Right kidney (tissue), 1 donor: ENCODE measurements around the gene CXXC5.

ENCODE experiments used
- DNase-seq: peaks from one replicate; pipeline ENCODE4 v3.0.0-alpha.2; 2016

CXXC5 gene

DNA sequence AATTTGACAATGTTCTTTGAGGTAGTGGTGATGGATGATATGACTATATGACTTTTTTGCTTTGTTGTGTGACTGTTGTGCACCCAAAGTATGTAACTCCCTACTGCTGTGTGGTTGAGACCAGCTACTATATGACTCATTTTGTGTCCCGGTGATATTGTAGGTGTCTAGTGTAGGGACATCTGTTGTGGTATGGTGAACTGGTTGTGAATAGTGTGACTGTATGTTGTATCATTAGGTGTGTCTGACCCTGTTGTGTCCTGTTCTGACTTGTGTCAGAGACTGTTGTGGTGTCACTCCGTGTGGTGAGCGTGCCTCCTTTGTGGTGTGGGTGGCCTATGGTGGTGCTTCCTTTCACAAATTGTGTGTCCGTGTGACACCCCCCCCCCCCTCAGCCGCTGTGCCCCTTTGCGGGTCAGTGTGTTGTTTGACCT, 11.2 kb upstream of the CXXC5 start:
- DNase-seq, result no peak

DNA sequence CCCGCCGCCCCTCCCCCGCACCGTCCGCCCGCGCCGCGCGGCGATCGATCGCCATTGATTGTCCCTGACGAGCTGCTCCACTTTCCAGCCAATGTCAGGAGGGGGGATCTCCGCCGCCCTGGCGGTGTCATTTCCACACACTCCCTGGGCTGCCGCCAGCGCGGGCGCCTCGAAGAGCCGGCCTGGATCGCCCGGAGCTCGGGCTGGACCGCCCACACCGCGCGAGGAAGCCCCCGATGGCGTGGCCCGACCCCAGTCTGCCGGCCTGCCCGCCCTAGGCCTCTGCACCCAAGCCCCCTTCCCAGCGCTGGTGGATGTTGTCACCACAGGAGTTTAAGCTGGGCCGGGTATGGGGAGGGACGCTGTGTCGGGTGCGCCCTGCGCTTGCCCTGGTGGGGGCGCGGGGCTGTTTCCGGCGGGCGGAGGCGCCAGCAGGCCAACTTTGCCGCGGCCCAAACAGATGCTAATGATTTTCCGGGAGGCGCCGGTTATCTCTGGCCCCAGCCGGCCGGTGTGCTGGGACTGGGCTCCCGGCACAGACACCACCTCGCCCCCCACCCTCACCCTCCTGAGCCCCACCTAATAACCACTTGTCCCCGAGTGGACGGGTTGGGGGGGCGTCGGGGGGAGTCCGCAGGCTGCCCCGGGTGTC, 10.6 kb upstream of the CXXC5 start:
- peak; percentile 86 for DNase-seq

DNA sequence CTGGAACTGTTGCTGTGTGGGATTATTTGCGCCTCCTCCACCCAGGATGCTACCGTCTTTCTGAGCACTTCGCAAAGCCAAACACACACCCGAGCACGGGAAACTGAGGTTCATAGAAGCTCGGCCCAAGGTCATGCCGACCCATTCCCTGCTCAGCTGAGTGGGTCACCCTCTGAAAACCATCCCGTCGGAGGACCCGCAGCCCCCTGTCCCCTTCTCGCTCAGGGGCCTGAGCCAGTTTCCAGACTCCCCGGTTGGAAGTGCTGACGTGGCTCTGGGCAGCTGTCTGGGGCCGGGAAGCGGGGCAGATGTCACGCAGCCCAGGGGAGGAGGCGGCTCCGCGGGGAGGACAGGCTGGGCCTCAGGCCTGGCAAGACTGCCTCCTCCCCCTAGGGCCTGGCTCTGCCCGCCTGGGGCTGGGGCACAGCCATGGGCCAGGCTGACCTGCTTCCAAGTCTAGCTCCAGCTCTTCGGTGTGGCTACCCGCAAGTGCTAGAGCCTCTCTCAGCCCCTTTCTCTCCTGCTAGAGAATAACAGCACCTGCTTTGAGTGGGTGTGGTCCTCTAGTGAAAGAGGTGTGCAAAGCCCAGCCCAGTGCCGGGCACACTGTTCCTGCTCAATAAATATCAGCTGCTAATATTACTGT, 9.9 kb upstream of the CXXC5 start:
- peak; percentile 82 for DNase-seq

DNA sequence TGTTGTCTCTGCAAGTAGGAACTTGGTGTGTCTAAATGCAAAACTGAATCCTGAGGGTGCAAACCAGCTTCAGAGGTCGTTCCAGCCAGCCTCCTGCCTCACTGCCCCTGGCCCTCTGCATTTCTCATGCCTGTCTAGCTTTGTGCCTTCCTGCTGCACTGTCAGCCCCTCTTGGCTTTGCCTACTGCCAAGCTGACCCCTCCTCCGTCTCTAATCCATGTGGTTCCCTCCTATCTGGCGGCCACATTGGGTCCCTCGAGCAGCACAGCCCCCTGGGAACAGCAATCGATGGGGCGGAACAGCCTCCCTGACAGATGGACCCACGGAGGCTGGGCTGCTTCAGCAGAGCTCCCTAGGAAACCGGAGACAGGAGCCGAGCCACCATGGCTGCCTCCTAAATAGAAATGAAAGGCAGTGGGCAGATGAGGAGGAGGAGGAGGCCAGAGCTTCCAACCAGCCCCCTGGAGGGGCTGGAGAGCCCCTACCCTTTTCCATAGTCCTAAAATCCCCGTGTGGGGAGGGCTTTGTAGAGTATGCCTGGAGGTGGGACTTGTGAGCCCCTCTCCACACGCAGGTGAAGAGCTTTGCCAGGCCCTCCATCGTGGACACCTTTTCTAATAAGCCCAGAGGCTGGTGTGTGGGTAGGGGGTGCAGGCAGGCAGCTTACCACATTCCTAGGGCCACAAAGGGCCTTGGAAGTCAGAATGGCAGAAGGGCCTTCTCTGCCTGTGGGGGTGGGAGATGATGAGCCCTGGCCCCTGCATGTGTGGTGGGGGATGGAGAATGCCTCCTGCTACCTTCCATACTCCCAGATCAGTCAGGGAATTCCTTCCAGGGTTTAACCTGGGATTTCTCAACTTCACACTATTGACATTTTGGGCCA, 9.2 kb upstream of the CXXC5 start:
- DNase-seq, result no peak

DNA sequence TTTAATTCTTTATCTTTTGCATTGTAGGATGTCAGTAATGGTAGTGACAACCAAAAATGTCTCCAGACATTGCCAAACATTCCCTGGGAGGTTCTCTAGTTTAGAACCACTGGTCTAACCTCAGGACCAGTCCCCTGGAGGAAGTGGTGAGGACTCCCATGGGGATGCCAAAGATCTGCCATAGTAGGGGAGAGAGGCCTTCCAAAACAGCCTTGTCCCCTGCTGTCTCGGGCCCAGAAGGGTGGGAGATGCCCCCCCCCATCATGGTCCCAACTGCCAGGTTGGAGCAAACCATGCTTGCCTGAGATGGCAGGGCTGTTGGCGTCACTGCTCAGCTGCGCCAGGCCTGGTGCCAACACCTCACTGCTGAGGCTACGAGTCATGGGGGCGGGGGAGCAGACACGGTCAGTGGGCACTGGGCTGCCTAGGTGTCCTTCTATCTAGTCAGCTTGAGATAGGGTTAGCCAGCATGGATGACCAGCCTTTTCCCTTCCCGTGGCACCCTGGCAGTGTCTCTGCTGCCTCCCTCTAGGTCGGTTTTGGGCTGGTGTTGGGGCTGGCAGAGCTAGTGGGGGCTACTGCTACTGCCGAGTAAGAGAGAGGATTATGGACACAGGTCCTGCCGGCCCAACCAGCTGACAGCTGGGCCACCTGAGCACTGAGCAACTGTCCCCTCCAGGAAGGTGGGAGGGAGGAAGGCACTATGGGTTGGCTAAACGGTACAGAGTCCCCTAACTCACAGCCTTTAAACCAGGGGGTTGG, 8.3 kb upstream of the CXXC5 start:
- DNase-seq, result no peak

DNA sequence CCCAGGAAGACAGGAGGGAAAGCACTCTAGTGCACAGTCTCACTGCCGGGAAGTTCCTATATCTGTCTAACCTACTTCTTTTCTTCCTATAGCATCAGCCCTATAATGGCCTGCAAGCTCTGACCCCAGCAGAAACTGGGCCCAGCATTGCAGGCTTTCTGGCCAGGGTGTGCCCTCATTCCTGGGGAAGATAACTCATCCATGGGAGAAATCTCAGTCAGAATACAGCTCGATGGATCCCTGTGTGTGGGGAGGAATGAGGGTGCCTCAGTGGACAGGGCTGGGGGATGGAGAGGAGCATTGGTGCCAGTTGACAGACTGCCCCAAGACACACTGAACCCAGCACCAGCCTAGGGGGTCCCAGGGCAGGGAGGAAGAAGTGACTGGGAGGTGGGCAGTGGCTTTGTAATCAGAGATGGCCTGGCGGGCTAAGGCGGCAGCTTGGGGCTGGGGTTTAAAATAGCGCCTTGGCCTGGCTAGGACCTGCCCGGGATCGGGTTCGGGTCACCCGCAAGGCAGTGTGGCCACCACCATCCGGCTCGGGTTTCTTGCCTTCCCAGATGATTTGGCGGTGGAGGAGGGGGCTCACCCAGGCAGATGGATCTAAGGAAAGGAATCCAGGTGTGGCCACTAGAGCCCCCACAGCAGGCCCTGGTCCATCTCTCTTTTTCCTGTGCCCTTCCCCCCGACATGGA, 7.6 kb upstream of the CXXC5 start:
- no peak for DNase-seq

DNA sequence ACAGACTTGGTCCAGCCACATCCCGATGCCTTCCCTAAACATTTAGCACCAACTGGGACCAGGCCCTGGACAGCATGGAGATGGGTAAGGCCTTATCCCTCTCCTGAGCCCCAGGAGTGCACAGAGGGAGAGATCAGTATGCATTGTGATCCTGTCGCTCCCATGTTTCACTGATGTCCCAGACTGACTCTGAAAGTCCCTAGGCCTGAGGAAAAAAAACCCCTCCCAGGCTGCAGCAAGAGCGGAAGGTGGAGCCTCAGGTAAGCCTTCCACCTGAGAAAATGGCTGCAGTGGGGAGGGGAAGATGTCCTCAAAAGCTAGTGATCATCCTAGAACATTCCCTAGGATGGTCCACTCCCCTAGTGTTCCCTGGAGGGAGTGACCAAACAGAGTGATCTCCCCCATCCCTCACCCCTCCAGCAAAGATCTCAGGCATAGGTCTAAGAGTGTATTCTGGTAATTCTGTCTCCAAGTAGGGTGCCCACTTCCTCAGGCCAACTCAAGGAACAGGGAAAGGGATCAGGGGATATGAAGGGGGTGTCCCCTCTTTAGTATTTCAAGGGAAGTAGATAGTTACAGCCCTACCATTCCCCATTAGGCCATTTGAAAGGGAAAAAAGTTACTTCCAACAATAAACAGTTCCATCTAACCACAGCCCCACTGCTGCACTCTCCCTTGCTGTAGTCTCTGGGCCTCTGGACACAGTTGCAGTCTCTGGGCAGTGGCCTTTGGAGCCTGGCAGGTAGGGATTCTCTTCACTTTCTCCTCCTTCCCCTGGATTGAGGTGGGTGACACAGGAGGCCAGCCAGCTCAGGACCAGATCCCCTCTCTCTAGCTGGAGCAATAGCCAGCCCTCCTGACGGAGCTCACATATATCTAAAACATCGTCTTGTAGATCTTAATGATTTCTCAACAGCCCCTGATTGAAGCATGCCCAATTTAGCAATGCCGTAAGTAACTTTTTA, 6.8 kb upstream of the CXXC5 start:
- DNase-seq, result no peak

DNA sequence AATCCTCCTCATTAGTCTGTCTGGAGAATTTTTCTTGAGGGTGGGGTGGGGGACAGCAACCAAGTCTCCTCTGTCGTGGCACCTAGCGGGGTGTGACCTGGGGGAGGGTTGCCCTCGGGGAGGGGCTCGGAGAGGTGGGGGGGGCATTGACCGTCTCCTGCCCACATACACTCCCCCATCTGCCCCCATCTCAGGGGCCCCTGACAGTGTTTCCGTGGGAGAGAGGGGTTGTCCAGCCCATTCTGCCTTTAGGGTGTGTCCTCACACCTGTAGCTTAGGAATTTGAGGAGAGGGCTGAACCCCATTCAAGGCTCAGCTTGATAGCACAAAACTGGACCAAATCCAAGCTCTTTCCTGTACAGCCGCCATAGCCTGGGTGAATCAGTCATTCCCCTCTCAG, 5.9 kb upstream of the CXXC5 start:
- DNase-seq, result no peak

DNA sequence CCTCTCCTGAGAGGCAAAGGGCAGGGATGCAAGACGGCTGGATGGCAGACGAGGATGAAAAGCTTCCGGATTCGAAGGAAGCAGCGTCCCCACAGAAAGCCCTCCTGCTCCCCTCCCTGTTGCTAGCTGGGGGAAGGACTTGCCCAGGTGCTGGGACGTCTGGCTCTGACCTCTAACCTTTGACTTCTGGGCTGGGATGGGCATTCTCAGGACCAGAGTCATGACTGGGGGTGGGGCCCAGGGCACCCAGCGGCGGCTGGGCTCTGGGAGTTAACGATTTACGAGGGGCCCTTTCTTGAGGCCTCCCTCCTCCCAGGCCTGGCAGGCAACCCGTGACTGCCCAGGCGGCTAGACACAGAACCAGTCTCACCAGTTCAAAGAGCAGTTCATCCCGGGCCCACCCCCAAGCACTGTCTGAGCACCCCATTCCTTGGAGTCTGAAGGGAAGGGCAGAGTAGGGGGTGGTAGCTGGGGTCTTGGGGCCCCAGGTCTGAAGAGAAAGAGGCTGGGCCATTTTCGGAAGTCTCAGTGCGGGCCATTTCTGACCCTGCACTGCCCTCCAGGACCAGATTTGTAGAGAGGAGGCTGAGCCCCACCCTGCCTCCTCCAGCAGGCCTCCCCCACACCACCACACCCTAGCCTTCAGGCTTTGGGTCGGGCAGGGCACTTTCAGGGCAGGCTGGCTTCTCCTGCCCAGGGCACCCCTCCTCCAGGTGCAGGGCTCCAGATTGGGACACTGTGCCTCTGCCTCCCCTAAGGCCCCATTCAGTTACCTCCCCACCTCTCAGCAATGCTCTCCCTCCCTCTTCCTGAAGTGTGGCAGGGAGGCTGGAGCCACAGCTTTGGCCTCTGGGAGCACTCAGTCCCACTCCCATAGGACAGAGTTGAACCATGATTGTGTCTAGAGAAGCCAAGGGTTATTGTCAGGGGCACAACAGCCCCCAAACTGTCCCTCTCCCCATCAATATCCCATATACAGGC, 5.0 kb upstream of the CXXC5 start:
- DNase-seq, result peak; percentile 80

DNA sequence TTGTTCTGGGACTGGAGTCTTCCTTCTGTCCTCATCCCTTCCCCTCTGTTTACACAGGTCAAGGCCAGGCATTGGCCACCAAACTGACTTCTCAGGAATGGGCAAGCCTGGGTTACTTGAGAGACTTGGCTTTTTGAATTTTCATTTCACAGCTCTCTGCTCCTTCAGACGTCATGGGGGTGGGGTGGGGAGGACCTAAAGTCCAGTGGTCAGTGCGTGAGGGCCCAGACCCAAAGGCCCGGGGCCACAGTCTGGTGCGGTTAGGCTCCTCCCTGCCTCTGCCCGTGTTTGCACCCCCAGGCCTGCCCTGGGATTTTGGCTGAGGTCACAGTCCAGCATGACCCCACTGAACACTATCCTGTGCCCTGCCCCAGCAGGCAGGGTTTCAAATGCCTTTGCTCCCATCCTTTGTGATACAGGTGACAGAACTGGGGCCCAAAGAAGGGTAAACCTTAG, 4.1 kb upstream of the CXXC5 start:
- no peak for DNase-seq

DNA sequence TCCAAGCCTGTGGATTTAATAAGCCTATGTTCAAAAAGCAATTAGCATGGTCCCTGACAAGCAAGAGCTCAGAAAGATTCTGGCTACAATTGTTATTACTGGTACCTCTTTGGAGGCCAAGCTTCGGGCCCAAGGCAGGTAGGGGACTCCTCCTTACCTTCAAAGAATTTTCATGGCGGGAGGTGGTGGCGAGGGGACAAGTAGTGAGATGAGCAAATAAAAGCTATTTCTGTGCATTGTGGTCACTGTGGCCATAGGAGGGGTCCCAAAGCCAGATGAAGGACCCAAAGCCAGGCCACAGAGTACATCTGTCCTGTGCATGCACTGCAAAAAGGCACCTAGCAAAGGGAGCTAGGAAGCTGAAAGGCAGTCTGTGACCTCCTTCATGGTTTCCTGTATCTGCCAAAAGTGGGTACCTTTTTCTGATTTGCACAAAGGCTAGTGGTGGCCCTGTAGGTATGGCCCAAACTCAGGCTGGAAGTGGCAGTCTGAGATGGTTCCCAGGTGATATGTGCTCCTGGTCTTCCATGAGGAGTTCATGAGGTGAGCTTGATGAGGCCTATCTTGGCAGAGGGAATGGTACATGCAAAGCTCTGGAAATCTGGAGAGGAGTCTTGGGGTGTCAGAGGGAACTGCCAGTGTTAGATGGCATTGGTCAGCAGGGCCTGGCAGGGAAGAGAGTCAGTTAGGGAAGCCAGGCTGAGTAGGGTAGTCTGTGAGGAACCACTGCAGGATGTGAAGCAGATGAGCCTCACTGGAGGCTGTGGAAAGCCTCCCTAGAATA, 3.3 kb upstream of the CXXC5 start:
- no peak for DNase-seq

DNA sequence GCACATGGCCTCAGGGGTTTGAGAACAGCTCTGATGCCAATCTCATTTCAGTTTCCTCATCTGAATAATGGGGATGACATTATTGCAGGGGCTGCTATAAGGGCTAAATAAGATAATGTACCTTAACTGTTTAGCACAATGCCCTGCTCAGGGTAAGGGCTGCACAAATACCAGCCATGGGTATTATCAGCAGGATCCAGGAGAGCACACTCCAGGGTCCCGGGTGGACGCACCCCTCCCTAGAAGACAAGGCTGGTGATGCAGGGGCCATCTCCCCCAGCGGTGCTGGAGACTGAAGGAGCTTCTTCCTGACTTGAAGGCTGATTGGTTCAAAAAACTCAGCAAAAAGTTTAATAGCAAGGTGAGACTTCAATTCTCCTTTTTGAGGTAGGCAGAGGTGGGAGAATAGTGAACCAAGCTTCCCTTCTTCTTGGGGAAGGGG, 2.7 kb upstream of the CXXC5 start:
- DNase-seq, result no peak

DNA sequence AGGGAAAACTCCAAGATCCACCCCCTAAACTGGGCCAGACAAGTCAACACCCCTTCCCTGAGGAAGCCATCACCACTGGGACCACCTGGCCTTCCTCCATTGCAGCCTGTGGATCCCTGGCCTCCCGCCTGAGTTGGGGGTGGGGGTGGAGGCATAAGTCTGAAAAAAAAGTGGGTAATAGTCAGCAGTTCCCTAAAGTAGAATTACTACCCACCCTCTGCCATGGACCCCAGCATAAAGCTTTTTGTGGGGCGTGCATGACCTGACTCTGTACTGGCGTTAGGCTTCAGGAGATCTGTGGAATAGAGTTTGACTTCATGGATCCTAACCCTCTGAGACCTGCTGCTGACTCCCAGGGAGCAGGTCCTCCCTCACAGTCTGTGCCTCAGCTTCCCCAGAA, 2.0 kb upstream of the CXXC5 start:
- DNase-seq, result no peak

DNA sequence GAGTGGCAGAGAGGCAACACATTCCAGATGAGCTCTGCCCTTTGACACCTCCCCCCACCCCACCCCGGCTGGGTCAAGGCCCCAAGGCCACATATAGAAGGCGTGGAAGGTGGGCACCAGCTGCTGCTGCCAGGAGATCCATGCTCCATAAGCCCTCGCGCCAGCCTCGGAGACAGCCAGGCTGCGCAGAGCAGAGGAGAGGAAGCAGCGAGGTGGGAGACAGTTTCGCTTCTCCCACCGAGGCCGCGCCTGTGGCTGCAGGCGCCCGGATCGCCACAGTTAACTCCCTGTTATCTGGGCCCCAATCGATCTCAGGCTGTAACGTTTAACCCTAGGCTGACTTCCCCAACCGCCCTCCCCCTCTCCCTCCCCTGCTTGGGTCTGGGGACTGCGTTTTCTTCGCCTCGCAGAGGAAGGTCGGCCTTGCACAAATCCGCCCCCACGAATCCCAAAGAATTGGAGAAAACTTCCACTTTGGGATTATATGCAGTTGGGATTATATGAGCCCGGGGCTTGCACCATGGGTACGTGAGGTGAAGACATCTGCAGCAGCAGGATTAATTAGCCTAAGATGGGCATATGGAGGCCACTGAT, 1.1 kb upstream of the CXXC5 start:
- peak; percentile 65 for DNase-seq

DNA sequence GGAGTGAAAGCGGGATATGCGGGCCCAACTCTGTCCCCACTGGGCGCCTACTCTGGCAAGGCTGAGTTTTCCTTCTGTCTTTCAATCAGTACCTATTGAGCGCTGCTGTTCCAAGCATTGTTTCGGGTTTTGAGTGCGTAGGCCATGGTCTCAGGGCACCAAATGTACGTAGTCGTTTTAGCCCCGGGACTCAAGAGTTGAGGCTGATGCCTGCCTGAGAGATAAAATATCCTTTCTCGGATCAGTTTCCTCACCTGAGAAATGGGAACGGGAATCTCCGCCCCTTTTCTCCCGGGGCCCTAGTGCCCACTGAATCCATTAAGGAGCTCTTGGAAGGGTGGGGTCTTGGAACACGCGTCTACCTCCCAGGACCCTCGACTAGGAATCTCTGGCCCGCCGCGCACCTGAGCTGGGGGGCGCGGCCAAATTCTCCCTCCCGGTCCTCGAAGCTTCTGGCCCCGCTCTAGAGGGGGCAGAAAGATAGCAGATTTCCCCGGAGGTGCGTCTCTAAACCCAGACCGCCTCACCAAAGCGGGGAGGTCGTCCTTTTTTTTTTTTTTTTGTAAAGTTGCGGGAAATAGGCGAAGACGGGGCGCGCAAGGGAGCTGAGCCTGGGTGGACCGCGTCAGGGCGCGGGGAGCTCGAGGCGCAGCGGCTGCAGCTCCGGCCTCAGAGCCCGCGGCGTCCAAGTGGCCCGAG, 494 bp upstream of the CXXC5 start:
- DNase-seq, result peak; percentile 78

DNA sequence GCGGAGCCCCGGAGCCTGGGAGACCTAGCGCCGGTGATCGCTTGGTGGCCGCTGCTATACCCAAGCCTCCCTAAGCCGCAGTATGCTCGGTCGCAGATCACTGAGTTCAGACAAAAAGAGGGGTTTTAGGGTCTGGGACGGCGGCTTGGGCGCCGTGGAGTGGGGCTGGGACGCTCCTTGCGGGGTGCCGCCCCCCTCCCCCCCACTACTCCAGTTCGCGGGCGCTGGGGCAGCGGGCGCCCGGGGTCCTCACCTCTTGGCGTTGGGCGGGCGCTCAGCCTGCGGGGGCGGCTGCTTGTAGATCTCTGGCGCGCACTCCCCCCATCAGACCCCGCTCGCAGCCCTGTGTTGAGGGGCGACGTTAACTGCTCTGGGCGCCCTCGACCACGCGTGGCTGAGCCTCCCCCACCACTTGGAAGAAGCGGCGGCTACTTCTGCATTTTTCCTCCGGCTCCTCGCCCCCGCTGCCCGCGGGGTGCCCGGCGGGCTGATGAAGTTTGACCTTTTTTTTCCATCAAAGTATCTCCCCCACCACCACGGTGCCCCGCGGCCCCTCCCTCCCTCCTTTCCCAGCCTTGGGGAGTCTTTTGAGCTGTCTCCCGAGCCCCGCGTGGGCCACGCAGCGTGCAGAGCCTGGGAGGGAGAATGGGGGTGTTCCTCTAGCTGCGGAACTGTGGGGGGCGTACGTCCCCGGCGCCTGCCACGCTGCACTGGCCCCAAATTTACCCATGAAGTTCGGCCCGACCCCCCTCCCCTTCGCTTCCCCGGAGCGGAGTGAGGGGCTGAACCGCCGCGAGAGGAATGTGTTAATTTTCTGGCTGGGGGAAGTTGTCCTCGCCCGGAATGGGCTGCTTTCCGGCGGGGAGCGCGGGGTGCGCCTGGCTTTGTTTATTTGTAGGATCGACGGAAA, 1.2 kb downstream of the CXXC5 start:
- DNase-seq, result peak; percentile 84
